SK-N-SH (cell line): ENCODE results near the gene ITFG1.

Experiments
- GABPA ChIP-seq: IDR thresholded peaks from 2 replicates; pipeline ENCODE4 v1.4.0; 2012; ENCODE audit warnings: low read depth, mild to moderate bottlenecking
- NRF1 ChIP-seq: IDR thresholded peaks from 2 replicates; pipeline ENCODE4 v1.6.1; 2012; ENCODE audit warnings: low read depth, mild to moderate bottlenecking, low read length
- POLR2AphosphoS5 ChIP-seq: IDR thresholded peaks from 2 replicates; pipeline ENCODE4 v1.6.1; 2012; ENCODE audit warnings: low read depth, low read length
- RAD21 ChIP-seq: IDR thresholded peaks from 2 replicates; pipeline ENCODE4 v1.6.1; 2012; ENCODE audit warnings: mild to moderate bottlenecking, low read length
- TAF1 ChIP-seq: IDR thresholded peaks from 2 replicates; pipeline ENCODE4 v1.6.1; 2012; ENCODE audit warnings: low read depth, mild to moderate bottlenecking, low read length, moderate library complexity, borderline replicate concordance
- TF ChIP-seq, protein P1 (sequence below): fragments of 200-600 bp; sonication (generic); IDR thresholded peaks from 2 replicates; pipeline ENCODE4 v1.6.1; 2017; ENCODE audit warnings: antibody characterized with exemption, mild to moderate bottlenecking, moderate library complexity
- TF ChIP-seq, protein P2 (sequence below): IDR thresholded peaks from 2 replicates; pipeline ENCODE4 v1.6.1; 2012; ENCODE audit warnings: mild to moderate bottlenecking, low read depth, low read length, moderate library complexity
- TF ChIP-seq, protein P3 (sequence below): IDR thresholded peaks from 2 replicates; pipeline ENCODE4 v1.4.0; 2012; ENCODE audit warnings: low read depth

DNA sequence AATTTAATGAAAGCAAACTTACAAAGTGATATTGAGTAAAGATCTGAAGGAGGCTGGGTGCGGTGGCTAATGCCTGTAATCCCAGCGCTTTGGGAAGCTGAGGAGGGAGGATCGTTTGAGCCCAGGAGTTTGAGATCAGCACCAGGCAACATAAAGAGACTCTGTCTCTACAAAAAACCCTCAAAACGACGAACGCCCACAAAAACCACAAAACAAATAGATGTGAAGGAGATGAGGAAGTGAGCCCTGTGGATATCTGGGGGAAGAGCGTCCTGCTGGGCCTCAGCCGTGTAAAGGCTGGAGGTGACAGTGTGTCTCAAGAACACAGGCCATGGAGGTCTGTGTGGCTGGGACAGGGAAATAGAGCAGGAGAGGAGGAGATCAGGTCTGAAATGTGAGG, 68.8 kb downstream of the ITFG1 start:
- TF ChIP-seq, protein P1, sequence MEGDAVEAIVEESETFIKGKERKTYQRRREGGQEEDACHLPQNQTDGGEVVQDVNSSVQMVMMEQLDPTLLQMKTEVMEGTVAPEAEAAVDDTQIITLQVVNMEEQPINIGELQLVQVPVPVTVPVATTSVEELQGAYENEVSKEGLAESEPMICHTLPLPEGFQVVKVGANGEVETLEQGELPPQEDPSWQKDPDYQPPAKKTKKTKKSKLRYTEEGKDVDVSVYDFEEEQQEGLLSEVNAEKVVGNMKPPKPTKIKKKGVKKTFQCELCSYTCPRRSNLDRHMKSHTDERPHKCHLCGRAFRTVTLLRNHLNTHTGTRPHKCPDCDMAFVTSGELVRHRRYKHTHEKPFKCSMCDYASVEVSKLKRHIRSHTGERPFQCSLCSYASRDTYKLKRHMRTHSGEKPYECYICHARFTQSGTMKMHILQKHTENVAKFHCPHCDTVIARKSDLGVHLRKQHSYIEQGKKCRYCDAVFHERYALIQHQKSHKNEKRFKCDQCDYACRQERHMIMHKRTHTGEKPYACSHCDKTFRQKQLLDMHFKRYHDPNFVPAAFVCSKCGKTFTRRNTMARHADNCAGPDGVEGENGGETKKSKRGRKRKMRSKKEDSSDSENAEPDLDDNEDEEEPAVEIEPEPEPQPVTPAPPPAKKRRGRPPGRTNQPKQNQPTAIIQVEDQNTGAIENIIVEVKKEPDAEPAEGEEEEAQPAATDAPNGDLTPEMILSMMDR, result no peak
- TF ChIP-seq POLR2AphosphoS5, result no peak
- TF ChIP-seq, protein P2, sequence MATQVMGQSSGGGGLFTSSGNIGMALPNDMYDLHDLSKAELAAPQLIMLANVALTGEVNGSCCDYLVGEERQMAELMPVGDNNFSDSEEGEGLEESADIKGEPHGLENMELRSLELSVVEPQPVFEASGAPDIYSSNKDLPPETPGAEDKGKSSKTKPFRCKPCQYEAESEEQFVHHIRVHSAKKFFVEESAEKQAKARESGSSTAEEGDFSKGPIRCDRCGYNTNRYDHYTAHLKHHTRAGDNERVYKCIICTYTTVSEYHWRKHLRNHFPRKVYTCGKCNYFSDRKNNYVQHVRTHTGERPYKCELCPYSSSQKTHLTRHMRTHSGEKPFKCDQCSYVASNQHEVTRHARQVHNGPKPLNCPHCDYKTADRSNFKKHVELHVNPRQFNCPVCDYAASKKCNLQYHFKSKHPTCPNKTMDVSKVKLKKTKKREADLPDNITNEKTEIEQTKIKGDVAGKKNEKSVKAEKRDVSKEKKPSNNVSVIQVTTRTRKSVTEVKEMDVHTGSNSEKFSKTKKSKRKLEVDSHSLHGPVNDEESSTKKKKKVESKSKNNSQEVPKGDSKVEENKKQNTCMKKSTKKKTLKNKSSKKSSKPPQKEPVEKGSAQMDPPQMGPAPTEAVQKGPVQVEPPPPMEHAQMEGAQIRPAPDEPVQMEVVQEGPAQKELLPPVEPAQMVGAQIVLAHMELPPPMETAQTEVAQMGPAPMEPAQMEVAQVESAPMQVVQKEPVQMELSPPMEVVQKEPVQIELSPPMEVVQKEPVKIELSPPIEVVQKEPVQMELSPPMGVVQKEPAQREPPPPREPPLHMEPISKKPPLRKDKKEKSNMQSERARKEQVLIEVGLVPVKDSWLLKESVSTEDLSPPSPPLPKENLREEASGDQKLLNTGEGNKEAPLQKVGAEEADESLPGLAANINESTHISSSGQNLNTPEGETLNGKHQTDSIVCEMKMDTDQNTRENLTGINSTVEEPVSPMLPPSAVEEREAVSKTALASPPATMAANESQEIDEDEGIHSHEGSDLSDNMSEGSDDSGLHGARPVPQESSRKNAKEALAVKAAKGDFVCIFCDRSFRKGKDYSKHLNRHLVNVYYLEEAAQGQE, result no peak
- no peak for TF ChIP-seq GABPA
- TF ChIP-seq, protein P3, sequence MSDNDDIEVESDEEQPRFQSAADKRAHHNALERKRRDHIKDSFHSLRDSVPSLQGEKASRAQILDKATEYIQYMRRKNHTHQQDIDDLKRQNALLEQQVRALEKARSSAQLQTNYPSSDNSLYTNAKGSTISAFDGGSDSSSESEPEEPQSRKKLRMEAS, result no peak
- TF ChIP-seq RAD21, result no peak
- TF ChIP-seq NRF1, result no peak
- TF ChIP-seq TAF1, result no peak
